ENCODE data around the gene ACOT12. TPM values are rescaled to one million over a fixed set of nuclear protein-coding genes. Genes with fewer than 3 reads are reported as not detected.

Gene ACOT12
- total and polyA plus RNA-seq, 2 experiments from 2014 or later: not detected

DNA sequence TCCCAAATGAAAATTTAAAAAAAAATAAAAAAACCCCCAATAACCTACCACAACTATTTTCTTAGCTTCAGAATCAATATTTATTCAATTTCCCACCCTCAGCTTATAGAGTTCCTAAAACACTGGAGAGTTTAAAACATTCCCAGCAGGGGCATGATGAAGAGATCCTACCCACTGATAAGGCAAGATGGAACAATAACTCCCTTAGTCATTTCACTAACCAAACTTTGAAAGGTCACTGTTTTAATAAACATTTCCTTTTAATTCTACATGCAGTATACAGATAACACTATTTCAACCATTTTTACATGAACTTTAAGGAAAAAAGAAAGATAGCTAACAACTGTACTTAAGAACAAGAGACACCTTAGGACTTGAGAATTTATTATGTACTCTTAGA, 34.9 kb upstream of the ACOT12 start:
- Histone ChIP-seq H3K4me2 (ENCODE audit: unreplicated experiment) (peak overlapping the region; percentile 31), H2AFZ (no peak overlapping the region), H3K9me2 (ENCODE audit: insufficient read depth) (no peaks in the 10 kb centered on the region), H3F3A (ENCODE audit: insufficient read depth) (no peaks in the 10 kb centered on the region; the same call in 1 of the 2 replicates), H3K4me1 (ENCODE audit: insufficient read depth) (peaks cover 19% of the 10 kb centered on the region), H3K36me3 (ENCODE audit: low read depth) (peaks cover 2% of the 10 kb centered on the region; the same call in 1 of the 2 replicates), H3K9me3 (ENCODE audit: low read depth) (no peaks in the 10 kb centered on the region), H3K9ac (no peak overlapping the region), H3K27me3 (replicated peaks; ENCODE audit: insufficient read depth) (no peaks in the 10 kb centered on the region), H3K27ac (no peak overlapping the region), H4K20me1 (ENCODE audit: insufficient read depth) (no peaks in the 10 kb centered on the region), H3K79me2 (ENCODE audit: insufficient read depth) (no peaks in the 10 kb centered on the region), H3K4me3 (no peak overlapping the region)
- in situ Hi-C loops (cut with MboI): no loop called here
- TF ChIP-seq EZH2phosphoT487 (IDR thresholded peaks at IDR 0.05; ENCODE audit: insufficient read depth, low read depth): no peak
- TF ChIP-seq EZH2 (IDR thresholded peaks at IDR 0.05; ENCODE audit: insufficient read depth, poor library complexity, severe bottlenecking): no peak
- DNase-seq: peak; percentile 50

DNA sequence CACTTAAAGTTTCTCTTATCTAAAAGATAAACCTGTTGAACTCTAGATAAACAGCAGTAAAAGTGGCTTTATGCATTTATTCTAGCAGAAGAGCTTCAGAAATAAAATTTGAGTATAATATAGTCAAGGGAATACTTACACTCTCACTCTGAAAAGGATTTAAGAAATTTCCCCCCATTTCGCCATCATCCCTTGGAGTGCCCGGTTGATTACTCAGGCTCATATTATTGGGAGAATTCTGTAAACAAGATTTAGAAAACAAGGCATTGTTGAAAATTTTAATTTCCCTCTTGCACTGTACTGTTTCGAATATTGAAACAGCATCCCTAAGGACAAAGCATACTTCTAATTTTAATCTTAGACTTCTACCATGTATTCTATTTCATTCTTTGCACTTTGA, 34.5 kb upstream of the ACOT12 start:
- DNase-seq: peak; percentile 53
- 73 to 79% methylated on average over 3 of the region's 3 CpGs for WGBS, 2 experiments (ENCODE audit: low coverage in 1 of 2, low lambda C conversion rate in 2 of 2, missing lambda C conversion rate in 2 of 2)
- in situ Hi-C loops (cut with MboI): no loop called here
- Histone ChIP-seq H3K79me2 (ENCODE audit: insufficient read depth) (no peaks in the 10 kb centered on the region), H3K9ac (no peak overlapping the region), H3K4me1 (ENCODE audit: insufficient read depth) (peaks cover 19% of the 10 kb centered on the region), H3K36me3 (ENCODE audit: low read depth) (peaks cover 2% of the 10 kb centered on the region; the same call in 1 of the 2 replicates), H2AFZ (no peak overlapping the region), H3K9me3 (ENCODE audit: low read depth) (no peaks in the 10 kb centered on the region), H3F3A (ENCODE audit: insufficient read depth) (no peaks in the 10 kb centered on the region; the same call in 1 of the 2 replicates), H3K4me2 (ENCODE audit: unreplicated experiment) (peak overlapping the region; percentile 31), H3K27ac (no peak overlapping the region), H3K9me2 (ENCODE audit: insufficient read depth) (no peaks in the 10 kb centered on the region), H3K4me3 (no peak overlapping the region), H3K27me3 (replicated peaks; ENCODE audit: insufficient read depth) (no peaks in the 10 kb centered on the region), H4K20me1 (ENCODE audit: insufficient read depth) (no peaks in the 10 kb centered on the region)
- TF ChIP-seq EZH2phosphoT487 (IDR thresholded peaks at IDR 0.05; ENCODE audit: insufficient read depth, low read depth): no peak
- no peak for TF ChIP-seq EZH2 (IDR thresholded peaks at IDR 0.05; ENCODE audit: insufficient read depth, poor library complexity, severe bottlenecking)

DNA sequence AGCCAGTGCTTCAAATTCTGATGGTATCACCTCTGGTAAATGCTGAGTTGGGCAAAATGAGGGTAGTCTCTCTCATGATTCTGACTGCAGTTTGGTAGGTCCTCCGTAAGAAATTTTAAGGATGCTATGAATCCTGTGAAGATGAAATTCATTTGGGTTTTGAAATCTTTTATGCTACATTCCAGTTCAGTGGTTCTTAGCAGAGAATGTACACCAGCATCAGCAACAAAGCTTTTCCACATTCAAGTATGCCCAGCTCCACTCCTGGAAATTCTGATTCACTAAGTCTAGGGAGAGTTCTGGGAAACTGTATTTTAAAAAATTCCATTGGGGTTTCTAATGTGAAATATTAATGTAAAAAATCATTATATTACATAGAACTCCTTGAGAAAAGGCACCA, 33.6 kb upstream of the ACOT12 start:
- Histone ChIP-seq H2AFZ (no peak overlapping the region), H3K27me3 (replicated peaks; ENCODE audit: insufficient read depth) (no peaks in the 10 kb centered on the region), H3K27ac (no peak overlapping the region), H3K4me1 (ENCODE audit: insufficient read depth) (peaks cover 28% of the 10 kb centered on the region), H4K20me1 (ENCODE audit: insufficient read depth) (no peaks in the 10 kb centered on the region), H3K9me2 (ENCODE audit: insufficient read depth) (no peaks in the 10 kb centered on the region), H3K79me2 (ENCODE audit: insufficient read depth) (no peaks in the 10 kb centered on the region), H3K4me3 (no peak overlapping the region), H3K9ac (no peak overlapping the region), H3K9me3 (ENCODE audit: low read depth) (no peaks in the 10 kb centered on the region), H3K36me3 (ENCODE audit: low read depth) (peaks cover 2% of the 10 kb centered on the region; the same call in 1 of the 2 replicates), H3F3A (ENCODE audit: insufficient read depth) (no peaks in the 10 kb centered on the region; the same call in 1 of the 2 replicates), H3K4me2 (ENCODE audit: unreplicated experiment) (no peak overlapping the region)
- DNase-seq: peak; percentile 31
- 62 to 85% methylated on average over 1 of the region's 1 CpG for WGBS, 2 experiments (ENCODE audit: low coverage in 1 of 2, low lambda C conversion rate in 2 of 2, missing lambda C conversion rate in 2 of 2)
- in situ Hi-C loops (cut with MboI): no loop called here
- no peak for TF ChIP-seq EZH2phosphoT487 (IDR thresholded peaks at IDR 0.05; ENCODE audit: insufficient read depth, low read depth)
- TF ChIP-seq EZH2 (IDR thresholded peaks at IDR 0.05; ENCODE audit: insufficient read depth, poor library complexity, severe bottlenecking): no peak

DNA sequence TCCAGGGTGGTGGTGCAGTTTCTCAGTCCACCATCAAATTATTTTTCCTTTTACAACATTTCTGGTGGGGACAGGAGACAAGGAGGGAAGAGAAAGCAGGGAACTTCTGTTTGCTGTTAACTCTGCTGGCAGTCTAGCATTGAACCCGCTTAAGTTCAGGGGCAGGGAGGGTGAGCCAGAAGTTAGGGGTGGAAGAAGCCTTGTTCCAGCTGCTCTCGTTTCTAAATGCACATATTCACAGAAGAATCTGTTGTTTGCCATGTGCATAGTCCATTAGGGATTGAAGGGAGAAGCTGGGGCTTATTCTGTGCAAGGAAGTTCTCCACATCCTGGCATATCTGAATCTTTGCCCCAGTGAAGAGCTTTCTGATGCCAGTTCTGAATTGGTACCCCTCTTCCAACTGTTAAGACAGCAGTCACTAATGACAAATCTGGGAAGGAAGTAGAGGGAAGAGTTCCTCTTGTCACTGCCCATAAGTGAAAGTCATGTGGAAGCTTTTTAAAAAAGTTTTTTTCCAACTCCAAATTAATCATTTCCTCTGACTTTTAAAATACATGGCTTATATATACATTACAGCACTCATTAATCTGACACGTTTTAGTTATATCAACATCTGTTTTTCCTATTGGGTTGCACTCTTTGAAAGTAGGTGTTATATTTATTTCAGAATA, 32.6 kb upstream of the ACOT12 start:
- H4K20me1 ChIP-seq (ENCODE audit: insufficient read depth): no peaks in the 10 kb centered on the region
- no peaks in the 10 kb centered on the region for H3K9me3 ChIP-seq (ENCODE audit: low read depth)
- H3K27ac ChIP-seq: no peak overlapping the region
- no peaks in the 10 kb centered on the region for H3K27me3 ChIP-seq (replicated peaks; ENCODE audit: insufficient read depth)
- no peaks in the 10 kb centered on the region for H3K9me2 ChIP-seq (ENCODE audit: insufficient read depth)
- in situ Hi-C loops (cut with MboI): no loop called here
- TF ChIP-seq EZH2 (IDR thresholded peaks at IDR 0.05; ENCODE audit: insufficient read depth, poor library complexity, severe bottlenecking): no peak
- no peak for TF ChIP-seq EZH2phosphoT487 (IDR thresholded peaks at IDR 0.05; ENCODE audit: insufficient read depth, low read depth)
- peaks cover 30% of the 10 kb centered on the region for H3K4me1 ChIP-seq (ENCODE audit: insufficient read depth)
- H3K4me2 ChIP-seq (ENCODE audit: unreplicated experiment): no peak overlapping the region
- DNase-seq: no peak
- H3K9ac ChIP-seq: 0 out of 2 replicates have a peak overlapping the region, but pooled peaks have one; percentile 16
- WGBS, 2 experiments (ENCODE audit: low coverage in 1 of 2, low lambda C conversion rate in 2 of 2, missing lambda C conversion rate in 2 of 2): 28 to 42% methylated on average over 3 of the region's 3 CpGs
- H3K36me3 ChIP-seq (ENCODE audit: low read depth): peaks cover 2% of the 10 kb centered on the region; the same call in 1 of the 2 replicates
- H3K79me2 ChIP-seq (ENCODE audit: insufficient read depth): no peaks in the 10 kb centered on the region
- peaks cover 9% of the 10 kb centered on the region; the same call in 1 of the 2 replicates for H3F3A ChIP-seq (ENCODE audit: insufficient read depth)
- H2AFZ ChIP-seq: 0 out of 2 replicates have a peak overlapping the region, but pooled peaks have one; percentile 38
- H3K4me3 ChIP-seq: no peak overlapping the region

Measured in GM23248 (cell line).